Measurements from ENCODE around the gene NAPEPLD. TPM values are rescaled to one million over a fixed set of nuclear protein-coding genes. Genes with fewer than 3 reads are reported as not detected.
"Not testable (repeated sequence)": the region's sequence is repeated elsewhere in the genome, so short reads cannot be mapped to it uniquely, and the experiment has no call there.

Gene NAPEPLD
- total RNA-seq, 1 experiment from 2014 or later = 19.2 TPM

- no peaks in the 10 kb centered on the region for H3K9me3 ChIP-seq (ENCODE audit: control insufficient read depth, insufficient read depth, low read depth, low read length)
- H3K36me3 ChIP-seq (ENCODE audit: control insufficient read depth, insufficient read depth, low read length) = peaks cover 19% of the 10 kb centered on the region
- no TSS peak for BruUV-seq (replicated peaks)
- ChIA-PET CTCF (no interaction called here), POLR2A (no interaction called here)
- no peaks in the 10 kb centered on the region for H3K27me3 ChIP-seq (ENCODE audit: control insufficient read depth, insufficient read depth, low read length)
- ATAC-seq = no peak
- in situ Hi-C loops (cut with HindIII; ENCODE audit: low pct_unique_long_range_greater_than_20kb, low sequenced_read_pairs) (no loop called here), intact Hi-C loops (cut with micrococcal nuclease; ENCODE audit: unreplicated experiment) (no loop called here)
- peaks cover 3% of the 10 kb centered on the region; the same call in 1 of the 2 replicates for H3K4me1 ChIP-seq (ENCODE audit: control insufficient read depth, insufficient read depth, low read length)
- no peak for DNase-seq (ENCODE audit: low read depth, low spot score)
- TF ChIP-seq CTCF (IDR thresholded peaks at IDR 0.05) (no peak), REST (IDR thresholded peaks at IDR 0.05; ENCODE audit: insufficient read depth in 1 of 2, low read depth in 2 of 2, low read length in 1 of 2) (no peak), POLR2AphosphoS5 (IDR thresholded peaks at IDR 0.05; ENCODE audit: low read depth, low read length) (no peak), TCF7L2 (IDR thresholded peaks at IDR 0.05; ENCODE audit: low read depth, low read length) (no peak), SIN3A (IDR thresholded peaks at IDR 0.05; ENCODE audit: borderline replicate concordance, insufficient read depth, low read depth, low read length) (no peak)
- no peak overlapping the region for H3K27ac ChIP-seq (ENCODE audit: low read length)
- no peak overlapping the region for H3K4me3 ChIP-seq (ENCODE audit: low read depth in 2 of 2, low read length in 2 of 2)
These were observed 68.0 kb downstream of the NAPEPLD start for GRCh38 chr7:103080923-103081322.

GRCh38 chr7:103079836-103080235, 69.1 kb downstream of the NAPEPLD start:
- BruUV-seq (replicated peaks) = no TSS peak
- ATAC-seq = no peak
- in situ Hi-C loops (cut with HindIII; ENCODE audit: low pct_unique_long_range_greater_than_20kb, low sequenced_read_pairs) = no loop called here
- CTCF ChIA-PET = no interaction called here
- peaks cover 3% of the 10 kb centered on the region; the same call in 1 of the 2 replicates for H3K4me1 ChIP-seq (ENCODE audit: control insufficient read depth, insufficient read depth, low read length)
- no peak overlapping the region for H3K4me3 ChIP-seq (ENCODE audit: low read depth in 2 of 2, low read length in 2 of 2)
- peaks cover 14% of the 10 kb centered on the region for H3K36me3 ChIP-seq (ENCODE audit: control insufficient read depth, insufficient read depth, low read length)
- intact Hi-C loops (cut with micrococcal nuclease; ENCODE audit: unreplicated experiment) = no loop called here
- POLR2A ChIA-PET = interaction anchor here (0.5 kb wide), 1 partner anchor 185 kb away, joined by 3 read pairs; no protein-coding TSS in a partner anchor
- no peak for DNase-seq (ENCODE audit: low read depth, low spot score)
- TF ChIP-seq SIN3A (IDR thresholded peaks at IDR 0.05; ENCODE audit: borderline replicate concordance, insufficient read depth, low read depth, low read length) = no peak
- H3K9me3 ChIP-seq (ENCODE audit: control insufficient read depth, insufficient read depth, low read depth, low read length) = no peaks in the 10 kb centered on the region
- H3K27ac ChIP-seq (ENCODE audit: low read length) = no peak overlapping the region
- H3K27me3 ChIP-seq (ENCODE audit: control insufficient read depth, insufficient read depth, low read length) = no peaks in the 10 kb centered on the region

- H3K27ac ChIP-seq (ENCODE audit: low read length); ATAC-seq; H3K36me3 ChIP-seq (ENCODE audit: control insufficient read depth, insufficient read depth, low read length); CTCF ChIA-PET; POLR2A ChIA-PET; H3K4me3 ChIP-seq (ENCODE audit: low read depth in 2 of 2, low read length in 2 of 2); intact Hi-C loops (cut with micrococcal nuclease; ENCODE audit: unreplicated experiment); H3K27me3 ChIP-seq (ENCODE audit: control insufficient read depth, insufficient read depth, low read length); DNase-seq (ENCODE audit: low read depth, low spot score); H3K9me3 ChIP-seq (ENCODE audit: control insufficient read depth, insufficient read depth, low read depth, low read length); H3K4me1 ChIP-seq (ENCODE audit: control insufficient read depth, insufficient read depth, low read length); BruUV-seq (replicated peaks); in situ Hi-C loops (cut with HindIII; ENCODE audit: low pct_unique_long_range_greater_than_20kb, low sequenced_read_pairs): not testable (repeated sequence)
These were observed 70.7 kb downstream of the NAPEPLD start for GRCh38 chr7:103078226-103078625.
